ENCODE measurements around the gene CHIC2. TPM values are rescaled to one million over a fixed set of nuclear protein-coding genes. Genes with fewer than 3 reads are reported as not detected.

Gene CHIC2
- total RNA-seq, 1 donor from 2014 or later: 22.5 TPM

DNA sequence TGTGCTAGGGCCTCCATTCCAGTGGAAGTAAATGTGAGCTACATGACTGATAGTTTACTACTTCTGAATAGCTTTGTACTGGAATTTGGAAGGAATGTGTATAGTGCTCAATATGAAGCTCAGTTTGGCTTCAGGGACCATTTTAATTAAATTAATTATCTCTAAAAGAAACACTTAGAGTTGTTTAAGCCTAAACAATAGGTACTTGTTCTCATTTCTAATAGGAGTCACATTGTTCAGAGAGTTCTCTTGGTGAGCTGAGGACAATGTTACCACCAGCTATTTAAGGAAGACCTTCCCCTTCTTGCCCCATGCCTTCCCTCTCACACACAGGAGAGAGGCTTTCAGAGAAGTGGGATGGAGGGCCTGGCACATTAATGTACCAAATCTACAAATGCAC, 78.3 kb downstream of the CHIC2 start:
- no peak overlapping the region for H3K27ac Mint-ChIP-seq
- no peaks in the 10 kb centered on the region for H3K36me3 Mint-ChIP-seq (ENCODE audit: low read depth)
- no peaks in the 10 kb centered on the region for H3K4me1 Mint-ChIP-seq (ENCODE audit: low read depth)
- H3K27me3 Mint-ChIP-seq (ENCODE audit: low read depth): no peaks in the 10 kb centered on the region
- H3K9me3 Mint-ChIP-seq: no peaks in the 10 kb centered on the region
- DNase-seq (ENCODE audit: low spot score): no peak
- no peak overlapping the region for H3K4me3 Mint-ChIP-seq (ENCODE audit: low read depth)
- intact Hi-C loops (cut with micrococcal nuclease): no loop called here

DNA sequence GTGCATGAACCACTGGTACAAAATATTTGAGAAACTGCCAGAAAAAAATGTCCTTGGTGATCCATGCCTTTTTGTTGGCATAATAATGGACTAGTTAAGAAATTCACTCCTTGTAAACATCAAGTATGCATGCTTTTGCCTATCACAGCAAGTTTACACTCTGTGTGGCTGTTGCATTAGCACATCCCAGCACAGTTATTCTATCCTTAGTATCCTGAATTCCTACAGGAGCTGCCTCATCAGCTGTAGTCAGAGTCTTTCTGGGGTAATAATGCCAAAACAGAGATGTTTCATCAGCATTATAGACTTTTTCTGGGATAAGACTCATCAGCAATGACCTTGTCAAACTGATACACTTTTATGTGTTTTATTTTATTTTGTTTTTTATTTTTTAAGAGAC, 82.8 kb downstream of the CHIC2 start:
- DNase-seq (ENCODE audit: low spot score): no peak
- no peaks in the 10 kb centered on the region for H3K4me1 Mint-ChIP-seq (ENCODE audit: low read depth)
- no peak overlapping the region for H3K4me3 Mint-ChIP-seq (ENCODE audit: low read depth)
- H3K27me3 Mint-ChIP-seq (ENCODE audit: low read depth): no peaks in the 10 kb centered on the region
- H3K9me3 Mint-ChIP-seq: no peaks in the 10 kb centered on the region
- no peaks in the 10 kb centered on the region for H3K36me3 Mint-ChIP-seq (ENCODE audit: low read depth)
- H3K27ac Mint-ChIP-seq: no peak overlapping the region
- intact Hi-C loops (cut with micrococcal nuclease): no loop called here

DNA sequence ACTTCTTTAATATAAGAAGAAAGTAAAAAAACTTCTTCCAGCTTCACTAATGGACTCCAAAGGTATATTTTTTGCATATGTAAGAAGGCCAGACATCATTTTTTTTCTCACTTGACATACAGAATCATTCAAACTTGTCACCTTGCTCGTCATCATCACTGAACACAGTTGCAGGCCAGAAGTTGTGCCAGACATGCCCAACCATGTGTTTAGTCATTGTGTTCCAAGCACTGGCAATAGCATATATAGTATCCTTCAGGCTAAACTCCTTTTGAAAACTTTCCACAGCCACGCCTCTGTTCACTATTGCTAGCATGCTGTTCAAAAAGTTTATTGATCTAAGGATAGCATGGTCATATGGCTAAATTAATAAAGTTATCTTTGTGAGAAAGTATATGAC, 83.3 kb downstream of the CHIC2 start:
- no peaks in the 10 kb centered on the region for H3K27me3 Mint-ChIP-seq (ENCODE audit: low read depth)
- no peaks in the 10 kb centered on the region for H3K4me1 Mint-ChIP-seq (ENCODE audit: low read depth)
- no peaks in the 10 kb centered on the region for H3K36me3 Mint-ChIP-seq (ENCODE audit: low read depth)
- H3K4me3 Mint-ChIP-seq (ENCODE audit: low read depth): no peak overlapping the region
- intact Hi-C loops (cut with micrococcal nuclease): no loop called here
- no peaks in the 10 kb centered on the region for H3K9me3 Mint-ChIP-seq
- DNase-seq (ENCODE audit: low spot score): no peak
- H3K27ac Mint-ChIP-seq: no peak overlapping the region

DNA sequence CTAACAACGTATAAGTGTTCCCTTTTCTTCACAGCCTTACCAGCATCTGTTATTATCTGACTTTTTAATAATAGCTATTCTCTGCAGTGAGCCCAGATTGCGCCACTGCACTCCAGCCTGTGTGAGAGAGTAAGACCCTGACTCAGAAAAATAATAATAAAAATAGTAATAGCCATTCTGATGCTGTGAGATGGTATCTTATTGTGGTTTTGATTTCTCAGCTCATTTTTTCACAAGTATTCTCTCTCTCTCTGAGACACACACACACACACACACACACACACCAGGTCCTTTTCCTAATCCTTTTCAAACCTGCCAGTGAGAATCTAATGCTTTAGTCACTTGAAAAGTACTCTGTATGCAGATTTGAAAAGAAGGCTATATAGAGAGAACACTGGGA, 89.8 kb downstream of the CHIC2 start:
- no peaks in the 10 kb centered on the region for H3K4me1 Mint-ChIP-seq (ENCODE audit: low read depth)
- no peaks in the 10 kb centered on the region for H3K36me3 Mint-ChIP-seq (ENCODE audit: low read depth)
- no peak overlapping the region for H3K4me3 Mint-ChIP-seq (ENCODE audit: low read depth)
- intact Hi-C loops (cut with micrococcal nuclease): no loop called here
- no peaks in the 10 kb centered on the region for H3K9me3 Mint-ChIP-seq
- peaks cover 2% of the 10 kb centered on the region for H3K27me3 Mint-ChIP-seq (ENCODE audit: low read depth)
- no peak for DNase-seq (ENCODE audit: low spot score)
- H3K27ac Mint-ChIP-seq: no peak overlapping the region

DNA sequence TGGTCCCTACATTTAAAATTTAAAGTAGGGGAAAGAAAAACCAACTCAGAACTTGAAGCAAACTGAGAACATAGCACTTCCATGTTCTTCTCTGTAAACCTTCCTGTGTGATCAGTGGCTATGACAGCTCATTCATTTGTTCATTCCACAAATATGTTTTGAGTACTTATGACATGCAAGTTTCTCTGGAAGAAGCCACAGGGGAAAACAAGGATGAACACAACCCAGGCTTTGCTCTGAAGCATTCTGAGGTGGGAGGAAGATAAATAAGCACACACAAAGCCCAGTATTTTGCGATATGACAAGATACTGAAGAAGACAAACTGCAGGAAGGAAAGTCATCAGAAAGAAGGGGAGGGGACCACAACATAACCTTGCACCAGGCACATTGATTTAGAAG, 96.4 kb downstream of the CHIC2 start:
- no peaks in the 10 kb centered on the region for H3K9me3 Mint-ChIP-seq
- no peak for DNase-seq (ENCODE audit: low spot score)
- no peak overlapping the region for H3K27ac Mint-ChIP-seq
- H3K27me3 Mint-ChIP-seq (ENCODE audit: low read depth): peaks cover 2% of the 10 kb centered on the region
- no peak overlapping the region for H3K4me3 Mint-ChIP-seq (ENCODE audit: low read depth)
- intact Hi-C loops (cut with micrococcal nuclease): no loop called here
- no peaks in the 10 kb centered on the region for H3K4me1 Mint-ChIP-seq (ENCODE audit: low read depth)
- no peaks in the 10 kb centered on the region for H3K36me3 Mint-ChIP-seq (ENCODE audit: low read depth)

DNA sequence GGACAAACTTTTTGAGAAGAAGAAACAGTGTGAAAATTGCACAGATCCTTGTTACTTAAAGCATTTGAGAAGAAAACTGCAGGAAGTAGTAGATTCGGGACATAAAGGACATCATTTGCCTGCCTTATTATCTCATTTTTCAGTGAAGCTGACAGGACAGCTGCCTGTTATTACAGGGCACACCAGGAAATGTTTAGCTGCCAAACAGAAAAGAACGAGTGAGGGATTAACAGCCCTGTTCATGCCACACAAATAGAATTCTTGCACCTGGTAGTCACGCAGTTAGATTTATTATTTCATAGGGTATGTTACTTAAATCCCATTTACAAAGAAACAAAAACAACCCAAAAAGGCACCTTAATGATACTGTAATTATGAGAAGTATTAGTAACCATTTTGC, 100.6 kb downstream of the CHIC2 start:
- Mint-ChIP-seq H3K27ac (no peak overlapping the region), H3K9me3 (no peaks in the 10 kb centered on the region)
- no peak for DNase-seq (ENCODE audit: low spot score)

DNA sequence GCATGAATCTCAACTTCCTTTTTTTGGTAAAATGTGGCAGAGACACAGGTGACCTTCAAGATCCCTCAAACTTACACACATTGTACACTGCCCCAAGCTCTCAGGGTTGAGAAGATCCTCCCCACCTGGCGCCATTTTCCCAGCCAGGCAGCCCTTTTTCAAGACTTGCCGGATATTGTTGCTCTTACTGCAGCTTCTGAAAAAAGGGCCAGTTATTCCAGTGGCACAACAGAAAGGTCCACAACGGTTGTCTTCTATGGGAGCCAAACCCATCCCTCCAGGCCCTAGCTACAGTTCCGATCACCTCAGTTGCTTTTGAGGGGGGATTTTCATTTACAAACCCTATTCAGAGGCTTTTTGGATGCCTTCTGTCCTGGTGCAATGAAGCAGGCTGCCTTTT, 101.1 kb downstream of the CHIC2 start:
- no peak for DNase-seq (ENCODE audit: low spot score)
- Mint-ChIP-seq H3K4me1 (ENCODE audit: low read depth) (no peaks in the 10 kb centered on the region), H3K27me3 (ENCODE audit: low read depth) (no peaks in the 10 kb centered on the region), H3K4me3 (ENCODE audit: low read depth) (no peak overlapping the region), H3K27ac (no peak overlapping the region), H3K36me3 (ENCODE audit: low read depth) (no peaks in the 10 kb centered on the region), H3K9me3 (no peaks in the 10 kb centered on the region)
- intact Hi-C loops (cut with micrococcal nuclease): no loop called here

More for the DNA sequence above, 100.6 kb downstream of the CHIC2 start:
- Mint-ChIP-seq H3K4me1 (ENCODE audit: low read depth) (no peaks in the 10 kb centered on the region), H3K27me3 (ENCODE audit: low read depth) (no peaks in the 10 kb centered on the region), H3K4me3 (ENCODE audit: low read depth) (no peak overlapping the region), H3K36me3 (ENCODE audit: low read depth) (no peaks in the 10 kb centered on the region)
- intact Hi-C loops (cut with micrococcal nuclease): no loop called here

DNA sequence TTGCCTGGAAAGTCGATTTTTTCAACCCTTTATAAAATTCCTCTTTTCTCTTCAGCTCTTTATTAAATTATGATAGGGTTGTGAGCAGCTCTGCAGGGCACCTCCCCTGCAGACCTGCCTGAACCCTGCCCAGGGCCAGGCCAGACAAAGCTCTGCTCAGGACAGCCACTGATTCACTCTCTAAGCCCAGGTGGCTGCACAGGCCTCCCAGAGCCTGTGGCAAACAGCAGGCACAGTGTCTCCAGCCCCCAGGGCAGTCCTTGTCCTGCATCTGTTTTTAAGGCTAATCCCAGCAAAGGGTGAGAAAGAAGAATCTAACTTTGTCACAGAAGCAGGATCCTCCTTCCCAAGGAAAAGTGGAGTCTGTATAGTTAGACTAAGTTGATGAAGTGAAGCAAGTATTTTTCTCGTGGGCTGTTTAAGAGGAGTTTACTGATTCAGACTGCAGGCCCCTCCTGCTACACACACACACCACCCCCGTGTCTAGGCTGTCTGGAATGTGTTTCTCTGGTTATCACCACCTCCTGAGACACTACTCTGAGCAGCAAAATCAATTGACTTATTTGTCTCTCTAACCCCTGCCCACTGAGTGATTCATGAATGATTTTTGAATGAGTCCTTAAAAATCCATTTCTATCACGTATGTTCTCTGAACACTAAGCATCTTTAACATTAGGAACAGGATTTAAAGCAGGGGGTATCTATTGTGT, 101.7 kb downstream of the CHIC2 start:
- Mint-ChIP-seq H3K4me3 (ENCODE audit: low read depth) (no peak overlapping the region), H3K27me3 (ENCODE audit: low read depth) (no peaks in the 10 kb centered on the region), H3K9me3 (no peaks in the 10 kb centered on the region), H3K36me3 (ENCODE audit: low read depth) (no peaks in the 10 kb centered on the region), H3K27ac (no peak overlapping the region), H3K4me1 (ENCODE audit: low read depth) (no peaks in the 10 kb centered on the region)
- DNase-seq (ENCODE audit: low spot score): no peak
- intact Hi-C loops (cut with micrococcal nuclease): no loop called here

DNA sequence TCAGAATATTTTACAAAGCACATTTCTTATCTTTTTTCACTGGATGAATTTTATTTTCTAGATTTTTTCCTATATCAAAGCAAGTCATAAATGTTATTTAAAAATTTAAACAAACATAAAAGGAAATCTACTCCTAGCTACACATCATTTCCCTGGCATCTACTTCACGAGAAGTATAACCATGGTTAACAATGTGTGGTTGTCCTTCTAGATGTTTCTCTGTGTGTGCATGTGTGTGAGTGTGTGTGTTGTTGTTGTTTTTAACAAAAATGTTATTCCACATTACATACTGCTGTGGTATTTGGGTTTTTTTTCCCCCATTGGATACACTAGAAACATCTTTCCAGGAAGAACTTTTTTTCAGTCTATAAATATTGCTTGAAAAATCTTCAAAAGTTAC, 103.1 kb downstream of the CHIC2 start:
- DNase-seq (ENCODE audit: low spot score): no peak
- no peaks in the 10 kb centered on the region for H3K4me1 Mint-ChIP-seq (ENCODE audit: low read depth)

DNA sequence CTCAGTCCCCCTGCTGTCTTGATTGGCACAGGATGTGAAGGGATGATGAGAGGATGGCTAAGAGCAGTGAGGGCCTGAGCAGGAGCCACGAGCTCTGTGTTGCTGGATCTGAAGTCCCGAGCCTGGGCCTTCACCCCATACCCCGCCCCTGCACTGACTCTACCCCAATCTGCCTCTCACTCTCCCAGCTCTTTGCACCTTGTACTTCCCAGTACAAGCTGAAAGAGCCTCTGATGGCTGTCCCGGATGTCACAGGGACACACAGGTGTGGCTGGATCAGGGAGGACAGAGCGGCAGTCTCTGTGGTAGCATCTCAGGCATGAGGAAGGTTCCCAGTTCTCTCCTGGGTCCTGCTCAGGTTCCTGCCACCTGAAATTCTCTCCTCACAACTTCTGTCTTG, 103.6 kb downstream of the CHIC2 start:
- no peaks in the 10 kb centered on the region for H3K9me3 Mint-ChIP-seq
- DNase-seq (ENCODE audit: low spot score): no peak
- no peak overlapping the region for H3K4me3 Mint-ChIP-seq (ENCODE audit: low read depth)
- H3K27ac Mint-ChIP-seq: no peak overlapping the region
- no peaks in the 10 kb centered on the region for H3K4me1 Mint-ChIP-seq (ENCODE audit: low read depth)
- H3K27me3 Mint-ChIP-seq (ENCODE audit: low read depth): no peaks in the 10 kb centered on the region
- H3K36me3 Mint-ChIP-seq (ENCODE audit: low read depth): no peaks in the 10 kb centered on the region
- intact Hi-C loops (cut with micrococcal nuclease): no loop called here

More for the DNA sequence above, 103.1 kb downstream of the CHIC2 start:
- Mint-ChIP-seq H3K9me3 (no peaks in the 10 kb centered on the region), H3K27ac (no peak overlapping the region), H3K27me3 (ENCODE audit: low read depth) (no peaks in the 10 kb centered on the region), H3K36me3 (ENCODE audit: low read depth) (no peaks in the 10 kb centered on the region), H3K4me3 (ENCODE audit: low read depth) (no peak overlapping the region)
- intact Hi-C loops (cut with micrococcal nuclease): no loop called here

Other genes with a start within 250 kb of the CHIC2 start
- not detected in 2 replicates for gene GSX2, start 35.6 kb upstream of the CHIC2 start, total RNA-seq
- not detected in 2 replicates for gene PDGFRA, start 164.7 kb upstream of the CHIC2 start, total RNA-seq